Endothelial cell of umbilical vein (primary cell): ENCODE results near the gene FOLR2. TPM values are rescaled to one million over a fixed set of nuclear protein-coding genes. Genes with fewer than 3 reads are reported as not detected.

ENCODE experiments used
- BruUV-seq: library from RNA; stranded (reverse); fragments of 400-500 nt; replicated peaks from 2 replicates; lab custom pipeline; 2021; lab: Mats Ljungman, UMichigan
- CTCF ChIA-PET: fragments of 300-600, 350-600 bp; sonication (Branson Sonifier 250); formaldehyde crosslinking; loops from one replicate; lab custom pipeline; 2021; ENCODE audit warnings: antibody characterized with exemption, inconsistent platforms; lab: Charles Lee
- POLR2A ChIA-PET: fragments of 300-600, 350-600 bp; sonication (Branson Sonifier 250); formaldehyde crosslinking; loops from one replicate; lab custom pipeline; 2021; ENCODE audit warnings: antibody characterized with exemption, inconsistent platforms; lab: Charles Lee
- DNase-seq: peaks from one replicate; pipeline ENCODE4 v3.0.0-alpha.2; 2011; ENCODE audit warnings: low read depth, low spot score
- FAIRE-seq: peaks from 2 replicates; lab custom pipeline; 2011; peaks lifted over from hg19 to GRCh38; lab: Jason Lieb, UNC
- H2AFZ ChIP-seq: 2 replicates; pipeline ENCODE4 v1.6.0; 2012; ENCODE audit warnings: low read depth, low read length, control low read depth, inconsistent platforms
- H3K27ac ChIP-seq: 2 replicates; pipeline ENCODE4 v1.5.1; 2011; ENCODE audit warnings: low read depth, mild to moderate bottlenecking, control low read depth, low read length, moderate library complexity; ENCODE audit not compliant: insufficient read depth
- H3K27me3 ChIP-seq, 2 experiments: 2 replicates each; pipeline versions ENCODE4 v1.6.0 to v1.6.1; 2011; ENCODE audit warnings: low read length in 2 of 2, mixed read lengths in 1 of 2; ENCODE audit not compliant: control insufficient read depth in 2 of 2, insufficient read depth in 2 of 2
- H3K36me3 ChIP-seq, 2 experiments: 2 replicates in 1 of 2; 3 replicates in 1 of 2; pipeline ENCODE4 v1.5.1; 2011; ENCODE audit warnings: low read length in 2 of 2, mild to moderate bottlenecking in 1 of 2, moderate library complexity in 1 of 2; ENCODE audit not compliant: control insufficient read depth in 2 of 2, insufficient read depth in 2 of 2; ENCODE audit errors: extremely low read depth in 1 of 2
- H3K4me1 ChIP-seq: 3 replicates; pipeline ENCODE4 v1.5.1; 2011; ENCODE audit warnings: mild to moderate bottlenecking, low read length; ENCODE audit not compliant: control insufficient read depth, insufficient read depth; ENCODE audit errors: extremely low read depth
- H3K4me2 ChIP-seq: 2 replicates; pipeline ENCODE4 v1.6.1; 2011; ENCODE audit warnings: low read length, control low read depth, mixed read lengths; ENCODE audit not compliant: insufficient read depth
- H3K4me3 ChIP-seq, 3 experiments: fragments of 200-600 bp in 1 of 3; sonication (generic), shearing (Covaris generic) in 1 of 3; replicated peaks in 1 of 3; 2 replicates each; pipeline ENCODE4 v1.5.1; 2011 to 2016; ENCODE audit warnings: control low read depth in 3 of 3, low read length in 3 of 3, mild to moderate bottlenecking in 2 of 3, inconsistent platforms in 1 of 3, low read depth in 1 of 3, moderate library complexity in 1 of 3; ENCODE audit not compliant: insufficient read depth in 1 of 3
- H3K79me2 ChIP-seq: 2 replicates; pipeline ENCODE4 v1.6.0; 2012; ENCODE audit warnings: low read length, inconsistent platforms; ENCODE audit not compliant: control insufficient read depth, insufficient read depth
- H3K9ac ChIP-seq: replicated peaks from 2 replicates; pipeline ENCODE3; 2011; ENCODE audit warnings: low read length, control low read depth; ENCODE audit not compliant: insufficient read depth; ENCODE audit errors: extremely low read depth
- H3K9me1 ChIP-seq: replicated peaks from 3 replicates; pipeline ENCODE4 v1.6.0; 2011; ENCODE audit warnings: mild to moderate bottlenecking, low read length; ENCODE audit not compliant: control insufficient read depth, insufficient read depth; ENCODE audit errors: extremely low read depth
- H3K9me3 ChIP-seq: replicated peaks from 2 replicates; pipeline ENCODE4 v1.5.1; 2012; ENCODE audit warnings: low read length, inconsistent platforms; ENCODE audit not compliant: control insufficient read depth, insufficient read depth
- H4K20me1 ChIP-seq: replicated peaks from 2 replicates; pipeline ENCODE3; 2011; ENCODE audit warnings: mild to moderate bottlenecking, low read length; ENCODE audit not compliant: control insufficient read depth, insufficient read depth; ENCODE audit errors: extremely low read depth
- EZH2 ChIP-seq: IDR thresholded peaks from 2 replicates; pipeline ENCODE4 v1.6.1; 2012; ENCODE audit warnings: borderline replicate concordance, low read depth, mild to moderate bottlenecking, moderate library complexity, low read length, inconsistent platforms; ENCODE audit not compliant: severe bottlenecking
- FOS ChIP-seq: IDR thresholded peaks from 2 replicates; pipeline ENCODE4 v1.6.1; 2011; ENCODE audit warnings: mild to moderate bottlenecking, low read length, moderate library complexity, borderline replicate concordance; ENCODE audit not compliant: insufficient read depth
- GATA2 ChIP-seq: IDR thresholded peaks from 2 replicates; pipeline ENCODE4 v1.7.0; 2011; ENCODE audit warnings: low read depth, mild to moderate bottlenecking, moderate library complexity, mixed read lengths, low read length; ENCODE audit not compliant: insufficient read length, insufficient read depth
- JUN ChIP-seq: IDR thresholded peaks from 2 replicates; pipeline ENCODE4 v1.6.1; 2011; ENCODE audit warnings: borderline replicate concordance, low read depth; ENCODE audit not compliant: insufficient read length, insufficient read depth
- MAX ChIP-seq: IDR thresholded peaks from 2 replicates; pipeline ENCODE4 v1.6.1; 2011; ENCODE audit not compliant: insufficient read depth, insufficient read length
- MYC ChIP-seq: IDR thresholded peaks from one replicate; pipeline ENCODE4 v1.6.1; 2011; ENCODE audit warnings: mild to moderate bottlenecking, low read depth, low read length
- POLR2A ChIP-seq: IDR thresholded peaks from 2 replicates; pipeline ENCODE4 v1.6.1; 2012; ENCODE audit warnings: low read depth, mild to moderate bottlenecking, control low read depth, low read length
- POLR2AphosphoS5 ChIP-seq: IDR thresholded peaks from 2 replicates; pipeline ENCODE4 v1.6.1; 2012; ENCODE audit warnings: low read depth, mild to moderate bottlenecking, control low read depth, low read length, moderate library complexity; ENCODE audit not compliant: insufficient read depth
- dilution Hi-C: fragments of 300-500 bp; cut with MboI; formaldehyde crosslinking; loops from one replicate; pipeline ENCODE4 v1.15.0; 2019; ENCODE audit warnings: low sequenced_read_pairs; ENCODE audit not compliant: extremely low pct_ligation_motif_present
- intact Hi-C: fragments of 100-400 bp; cut with micrococcal nuclease; formaldehyde crosslinking; loops from one replicate; pipeline ENCODE4 v1.10.0; 2022
- polyA plus RNA-seq, 4 experiments: library from polyadenylated mRNA; depleted of rRNA in 3 of 4; stranded (reverse) in 3 of 4; unstranded in 1 of 4; fragments of >200 nt; gene quantifications; 2 replicates each; pipeline versions ENCODE4 v1.2.1 to v1.2.3, GENCODE V29; 2011 to 2012; ENCODE audit warnings: missing spikeins in 1 of 4
- total RNA-seq: library from RNA; stranded (reverse); gene quantifications from 2 replicates; pipeline ENCODE4 v1.2.3, GENCODE V29; 2021
- TF ChIP-seq, protein P1 (sequence below), 2 donors: IDR thresholded peaks; 1 replicate in 1 of 2; 2 replicates in 1 of 2; pipeline ENCODE4 v1.5.1; 2011; ENCODE audit warnings: low read length in 2 of 2, mild to moderate bottlenecking in 2 of 2, moderate library complexity in 2 of 2, control low read depth in 1 of 2, inconsistent platforms in 1 of 2, low read depth in 1 of 2; ENCODE audit not compliant: insufficient read depth in 1 of 2; ENCODE audit errors: extremely low read depth in 1 of 2

The FOLR2 gene
- total and polyA plus RNA-seq, 2 donors (not counting 3 experiments of a cell fraction or from before 2014, with no cell fraction given) = not detected

GRCh38 chr11:72222106-72222891 lies 5.7 kb downstream of the FOLR2 start:
- DNase-seq (no peak), FAIRE-seq (no peak)
- Histone ChIP-seq H4K20me1 (no peaks in the 10 kb centered on the region), H3K9me3 (no peaks in the 10 kb centered on the region), H3K4me3 (peak overlapping the region in 1 of 3 experiments; percentile 62), H3K79me2 (peaks cover 21% of the 10 kb centered on the region), H3K9me1 (no peaks in the 10 kb centered on the region), H3K9ac (peak overlapping the region; percentile 19), H3K36me3 (peaks cover 2 to 4% of the 10 kb centered on the region in 2 experiments), H3K27me3 (peaks cover 4 to 14% of the 10 kb centered on the region in 2 experiments), H3K27ac (peak overlapping the region; percentile 32), H3K4me1 (peaks cover 9% of the 10 kb centered on the region), H2AFZ (peak overlapping the region; percentile 89), H3K4me2 (peak overlapping the region; percentile 89)
- ChIA-PET POLR2A (interaction anchor here (0.6 to 1.5 kb wide), 2 partner anchors 26 to 110 kb away, joined by 5 read pairs; partner anchors contain the start of gene ANAPC15), CTCF (interaction anchor here (1.2 to 3.2 kb wide), 7 partner anchors 16 to 358 kb away, joined by 3 to 17 read pairs (median 6); no protein-coding TSS in a partner anchor)
- BruUV-seq = no TSS peak
- intact Hi-C loops = loop anchor here (2.0 kb wide), 1 partner anchor 17 kb away; no protein-coding TSS in a partner anchor
- dilution Hi-C loops = no loop called here
- TF ChIP-seq GATA2 (no peak), FOS (no peak), POLR2AphosphoS5 (no peak), MYC (no peak), MAX (no peak), POLR2A (no peak), EZH2 (no peak), JUN (no peak)
- TF ChIP-seq, protein P1, sequence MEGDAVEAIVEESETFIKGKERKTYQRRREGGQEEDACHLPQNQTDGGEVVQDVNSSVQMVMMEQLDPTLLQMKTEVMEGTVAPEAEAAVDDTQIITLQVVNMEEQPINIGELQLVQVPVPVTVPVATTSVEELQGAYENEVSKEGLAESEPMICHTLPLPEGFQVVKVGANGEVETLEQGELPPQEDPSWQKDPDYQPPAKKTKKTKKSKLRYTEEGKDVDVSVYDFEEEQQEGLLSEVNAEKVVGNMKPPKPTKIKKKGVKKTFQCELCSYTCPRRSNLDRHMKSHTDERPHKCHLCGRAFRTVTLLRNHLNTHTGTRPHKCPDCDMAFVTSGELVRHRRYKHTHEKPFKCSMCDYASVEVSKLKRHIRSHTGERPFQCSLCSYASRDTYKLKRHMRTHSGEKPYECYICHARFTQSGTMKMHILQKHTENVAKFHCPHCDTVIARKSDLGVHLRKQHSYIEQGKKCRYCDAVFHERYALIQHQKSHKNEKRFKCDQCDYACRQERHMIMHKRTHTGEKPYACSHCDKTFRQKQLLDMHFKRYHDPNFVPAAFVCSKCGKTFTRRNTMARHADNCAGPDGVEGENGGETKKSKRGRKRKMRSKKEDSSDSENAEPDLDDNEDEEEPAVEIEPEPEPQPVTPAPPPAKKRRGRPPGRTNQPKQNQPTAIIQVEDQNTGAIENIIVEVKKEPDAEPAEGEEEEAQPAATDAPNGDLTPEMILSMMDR (IDR thresholded peaks at IDR 0.05; ENCODE audit: extremely low read depth in 1 of 2, insufficient read depth in 1 of 2, low read depth in 1 of 2, low read length in 2 of 2) = no peak
